GM12878 (cell line): ENCODE data around the gene PPP1R9B. TPM values are rescaled to one million over a fixed set of nuclear protein-coding genes. Genes with fewer than 3 reads are reported as not detected.
A peak's percentile ranks its signal among the peaks of the same experiment; 100 is the strongest.

ENCODE experiments used
- ATAC-seq: fragments of 200-7000 bp; cut with Tn5 transposase; 3 replicates; pipeline ENCODE4 v1.9.1; 2020; ENCODE audit warnings: mild to moderate bottlenecking, moderate library complexity
- BruUV-seq: library from RNA; stranded (reverse); fragments of 400-500 nt; replicated peaks from 2 replicates; lab custom pipeline; 2021; lab: Mats Ljungman, UMichigan
- CTCF ChIA-PET: fragments of 300-600 bp; sonication (Branson Sonifier 250); formaldehyde crosslinking; extraction: SDS; loops from one replicate; lab custom pipeline; 2021; ENCODE audit warnings: inconsistent platforms; lab: Yijun Ruan, JAX
- POLR2A ChIA-PET: fragments of 350-600 bp; formaldehyde crosslinking; extraction: SDS; loops from one replicate; lab custom pipeline; 2021; ENCODE audit warnings: inconsistent platforms; lab: Charles Lee
- RAD21 ChIA-PET: fragments of 300-600 bp; sonication (Branson Sonifier 250); formaldehyde crosslinking; loops from one replicate; lab custom pipeline; 2023; ENCODE audit warnings: antibody characterized with exemption; ENCODE audit not compliant: unreplicated experiment; lab: Charles Lee
- SMC1A ChIA-PET: fragments of 300-600 bp; sonication (Branson Sonifier 250); formaldehyde crosslinking; loops from one replicate; lab custom pipeline; 2023; ENCODE audit not compliant: unreplicated experiment, uncharacterized antibody; lab: Charles Lee
- DNase-seq: peaks from one replicate; pipeline ENCODE4 v3.0.0-alpha.2; 2011; ENCODE audit warnings: low read depth, low spot score
- FAIRE-seq: peaks from 3 replicates; lab custom pipeline; 2011; peaks lifted over from hg19 to GRCh38; lab: Jason Lieb, UNC
- H2AFZ ChIP-seq: 2 replicates; pipeline ENCODE4 v1.6.0; 2011; ENCODE audit warnings: low read depth, low read length, control low read depth; ENCODE audit not compliant: control insufficient read depth
- H3K27ac ChIP-seq: 2 replicates; pipeline ENCODE4 v1.5.1; 2011; ENCODE audit warnings: control low read depth; ENCODE audit not compliant: control insufficient read depth, insufficient read depth
- H3K27me3 ChIP-seq, 2 experiments: replicated peaks in 1 of 2; 2 replicates each; pipeline versions ENCODE4 v1.6.0 to v1.6.1; 2011; ENCODE audit warnings: low read length in 1 of 2; ENCODE audit not compliant: control insufficient read depth in 2 of 2, insufficient read depth in 2 of 2
- H3K36me3 ChIP-seq, 2 experiments: 2 replicates each; pipeline ENCODE4 v1.5.1; 2011; ENCODE audit warnings: low read length in 1 of 2; ENCODE audit not compliant: control insufficient read depth in 2 of 2, insufficient read depth in 2 of 2
- H3K4me1 ChIP-seq: 2 replicates; pipeline ENCODE4 v1.6.1; 2011; ENCODE audit warnings: mild to moderate bottlenecking, low read length, moderate library complexity, mixed read lengths; ENCODE audit not compliant: control insufficient read depth, insufficient read depth
- H3K4me2 ChIP-seq: 2 replicates; pipeline ENCODE4 v1.6.0; 2011; ENCODE audit warnings: control low read depth; ENCODE audit not compliant: control insufficient read depth, insufficient read depth
- H3K4me3 ChIP-seq: fragments of 200-600 bp; sonication (generic); 2 replicates; pipeline ENCODE4 v1.5.1; 2016
- H3K79me2 ChIP-seq: 2 replicates; pipeline ENCODE4 v1.6.0; 2011; ENCODE audit warnings: low read length; ENCODE audit not compliant: control insufficient read depth, insufficient read depth
- H3K9ac ChIP-seq: 2 replicates; pipeline ENCODE4 v1.8.0; 2011; ENCODE audit warnings: low read length, control low read depth, mixed read lengths; ENCODE audit not compliant: control insufficient read depth, insufficient read depth
- H3K9me3 ChIP-seq: replicated peaks from 3 replicates; pipeline ENCODE4 v1.5.1; 2011; ENCODE audit warnings: mild to moderate bottlenecking, low read length; ENCODE audit not compliant: control insufficient read depth, insufficient read depth
- H4K20me1 ChIP-seq: 2 replicates; pipeline ENCODE4 v1.6.0; 2011; ENCODE audit not compliant: control insufficient read depth, insufficient read depth
- HDGF ChIP-seq: fragments of 450-650 bp; IDR thresholded peaks from 2 replicates; pipeline ENCODE4 v1.6.1; 2016; ENCODE audit warnings: antibody characterized with exemption
- POLR2A ChIP-seq: IDR thresholded peaks from 2 replicates; pipeline ENCODE4 v1.6.1; 2011; ENCODE audit warnings: low read depth, mild to moderate bottlenecking, low read length
- WGBS: methylation state at CpG from one replicate; pipeline ENCODE4 v1.1.6; 2016; ENCODE audit warnings: low lambda C conversion rate; ENCODE audit not compliant: insufficient replicate concordance, insufficient coverage; ENCODE audit errors: missing lambda C conversion rate; 5-methylcytosine and 5-hydroxymethylcytosine counted together
- in situ Hi-C: fragments of 300-500 bp; cut with MboI; formaldehyde crosslinking; loops from 9 replicates; pipeline ENCODE4 v1.14.3; 2018; ENCODE audit warnings: mixed read lengths
- intact Hi-C: fragments of 100-400 bp; cut with micrococcal nuclease; formaldehyde crosslinking; loops from one replicate; pipeline ENCODE4 v1.14.2; 2022; ENCODE audit not compliant: unreplicated experiment
- polyA plus RNA-seq, 11 experiments: library from polyadenylated mRNA; depleted of rRNA in 4 of 11; unstranded in 6 of 11; stranded (reverse) in 5 of 11; fragments of >200 nt; fragmentation: Nextera tagmentation in 4 of 11; fragmentation: Illumina TruSeq in 1 of 11; extraction: Ambion mirVana in 4 of 11; extraction: Trizol in 1 of 11; gene quantifications; 1 replicate in 1 of 11; 2 replicates in 10 of 11; pipeline versions ENCODE4 v1.2.1 to v1.2.3, GENCODE V29; 2011 to 2016; ENCODE audit warnings: inconsistent platforms in 2 of 11, missing spikeins in 2 of 11, low read depth in 1 of 11
- total RNA-seq, 4 experiments: library from RNA; depleted of rRNA in 3 of 4; stranded (reverse); fragments of >200 nt in 3 of 4; fragmentation: Illumina TruSeq in 1 of 4; extraction: Trizol in 1 of 4; gene quantifications; 2 replicates each; pipeline versions ENCODE4 v1.2.1 to v1.2.3, GENCODE V29; 2013 to 2021
- TF ChIP-seq, protein P1 (sequence below): IDR thresholded peaks from 2 replicates; pipeline ENCODE4 v1.6.1; 2012; ENCODE audit warnings: improper control_type of control experiment, low read depth, low read length; ENCODE audit not compliant: insufficient replicate concordance

Gene PPP1R9B
- total and polyA plus RNA-seq, 10 of the 15 experiments (the other 5 are each of a cell fraction or from before 2014, with no cell fraction given), result 0.20 to 107 (median 37.5) TPM

DNA sequence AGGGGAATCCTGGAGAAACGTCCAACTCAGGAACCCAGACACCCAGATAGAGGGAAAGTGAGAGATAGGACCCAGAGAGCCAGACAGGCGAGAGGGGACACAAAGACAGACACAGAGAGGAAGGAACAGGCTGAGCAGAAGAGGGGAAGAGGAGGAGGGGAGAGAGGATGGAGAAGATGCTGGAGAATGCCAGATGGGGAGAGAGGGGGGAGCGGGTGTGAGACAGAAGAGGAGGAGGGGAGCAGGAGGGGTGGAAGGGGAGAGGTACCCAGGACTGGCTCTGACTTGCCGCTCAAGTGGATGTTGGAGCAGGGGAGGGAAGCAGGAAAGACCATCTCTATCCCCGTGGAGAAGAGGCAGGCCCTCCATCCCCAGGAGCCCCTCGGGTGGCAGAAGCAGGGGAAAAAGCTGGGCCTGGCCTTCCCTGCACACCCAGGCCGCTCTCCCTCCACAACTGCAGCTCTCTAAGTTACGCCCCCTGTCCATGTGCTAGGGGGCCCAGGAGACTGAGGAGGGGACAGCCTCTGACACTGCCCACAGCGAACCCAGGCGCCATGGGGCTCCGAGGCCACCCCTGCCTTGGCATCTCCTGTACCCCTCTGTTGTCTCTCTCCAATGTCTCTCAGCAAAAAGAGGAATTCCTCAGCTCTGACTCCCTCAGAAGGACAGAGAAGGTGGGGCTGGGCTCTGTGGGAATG lies 4.8 kb downstream of the PPP1R9B start:
- Histone ChIP-seq H3K9me3 (no peaks in the 10 kb centered on the region), H3K79me2 (peaks cover 87% of the 10 kb centered on the region), H2AFZ (no peak overlapping the region), H3K9ac (peak overlapping the region; percentile 92), H4K20me1 (peaks cover 6% of the 10 kb centered on the region), H3K4me3 (peak overlapping the region; percentile 95), H3K27me3 (no peaks in the 10 kb centered on the region), H3K27ac (no peak overlapping the region), H3K4me2 (peak overlapping the region; percentile 96), H3K36me3 (peaks cover 30 to 42% of the 10 kb centered on the region in 2 experiments), H3K4me1 (peaks cover 46% of the 10 kb centered on the region)
- RAD21 ChIA-PET, result interaction anchor here (0.8 to 1.8 kb wide), 5 partner anchors 9 to 53 kb away, joined by 3 to 7 read pairs (median 4); no protein-coding TSS in a partner anchor
- DNase-seq, result no peak
- 50% methylated on average over 8 of the region's 11 CpGs for WGBS
- FAIRE-seq, result no peak
- BruUV-seq, result no TSS peak
- in situ Hi-C loops (no loop called here), intact Hi-C loops (loop anchor here (5.0 kb wide), 1 partner anchor 48 kb away; the partner anchor contains the start of gene PDK2)
- SMC1A ChIA-PET, result interaction anchor here (0.8 to 3.4 kb wide), 4 partner anchors 15 to 51 kb away, joined by 3 to 15 read pairs (median 8); partner anchors contain the start of gene PDK2
- peak; percentile 65; the same call in 1 of the 2 replicates for TF ChIP-seq HDGF
- TF ChIP-seq, protein P1, sequence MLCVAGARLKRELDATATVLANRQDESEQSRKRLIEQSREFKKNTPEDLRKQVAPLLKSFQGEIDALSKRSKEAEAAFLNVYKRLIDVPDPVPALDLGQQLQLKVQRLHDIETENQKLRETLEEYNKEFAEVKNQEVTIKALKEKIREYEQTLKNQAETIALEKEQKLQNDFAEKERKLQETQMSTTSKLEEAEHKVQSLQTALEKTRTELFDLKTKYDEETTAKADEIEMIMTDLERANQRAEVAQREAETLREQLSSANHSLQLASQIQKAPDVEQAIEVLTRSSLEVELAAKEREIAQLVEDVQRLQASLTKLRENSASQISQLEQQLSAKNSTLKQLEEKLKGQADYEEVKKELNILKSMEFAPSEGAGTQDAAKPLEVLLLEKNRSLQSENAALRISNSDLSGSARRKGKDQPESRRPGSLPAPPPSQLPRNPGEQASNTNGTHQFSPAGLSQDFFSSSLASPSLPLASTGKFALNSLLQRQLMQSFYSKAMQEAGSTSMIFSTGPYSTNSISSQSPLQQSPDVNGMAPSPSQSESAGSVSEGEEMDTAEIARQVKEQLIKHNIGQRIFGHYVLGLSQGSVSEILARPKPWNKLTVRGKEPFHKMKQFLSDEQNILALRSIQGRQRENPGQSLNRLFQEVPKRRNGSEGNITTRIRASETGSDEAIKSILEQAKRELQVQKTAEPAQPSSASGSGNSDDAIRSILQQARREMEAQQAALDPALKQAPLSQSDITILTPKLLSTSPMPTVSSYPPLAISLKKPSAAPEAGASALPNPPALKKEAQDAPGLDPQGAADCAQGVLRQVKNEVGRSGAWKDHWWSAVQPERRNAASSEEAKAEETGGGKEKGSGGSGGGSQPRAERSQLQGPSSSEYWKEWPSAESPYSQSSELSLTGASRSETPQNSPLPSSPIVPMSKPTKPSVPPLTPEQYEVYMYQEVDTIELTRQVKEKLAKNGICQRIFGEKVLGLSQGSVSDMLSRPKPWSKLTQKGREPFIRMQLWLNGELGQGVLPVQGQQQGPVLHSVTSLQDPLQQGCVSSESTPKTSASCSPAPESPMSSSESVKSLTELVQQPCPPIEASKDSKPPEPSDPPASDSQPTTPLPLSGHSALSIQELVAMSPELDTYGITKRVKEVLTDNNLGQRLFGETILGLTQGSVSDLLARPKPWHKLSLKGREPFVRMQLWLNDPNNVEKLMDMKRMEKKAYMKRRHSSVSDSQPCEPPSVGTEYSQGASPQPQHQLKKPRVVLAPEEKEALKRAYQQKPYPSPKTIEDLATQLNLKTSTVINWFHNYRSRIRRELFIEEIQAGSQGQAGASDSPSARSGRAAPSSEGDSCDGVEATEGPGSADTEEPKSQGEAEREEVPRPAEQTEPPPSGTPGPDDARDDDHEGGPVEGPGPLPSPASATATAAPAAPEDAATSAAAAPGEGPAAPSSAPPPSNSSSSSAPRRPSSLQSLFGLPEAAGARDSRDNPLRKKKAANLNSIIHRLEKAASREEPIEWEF, result no peak
- TF ChIP-seq POLR2A, result peak; percentile 9; the same call in 1 of the 2 replicates
- CTCF ChIA-PET, result interaction anchor here (0.7 to 9.3 kb wide), 10 partner anchors 9 to 481 kb away, joined by 3 to 99 read pairs (median 4); partner anchors contain the start of gene PDK2
- ATAC-seq, result no peak
- POLR2A ChIA-PET, result interaction anchor here (0.5 to 1.2 kb wide), 6 partner anchors 11 to 100 kb away, joined by 3 to 5 read pairs (median 4); no protein-coding TSS in a partner anchor
